ENCODE results near the gene ZFP91. TPM values are rescaled to one million over a fixed set of nuclear protein-coding genes. Genes with fewer than 3 reads are reported as not detected.

ZFP91 gene
- total and polyA plus RNA-seq, 9 of the 15 experiments (the other 6 are each of a cell fraction or from before 2014, with no cell fraction given), result 17.6 to 58.3 (median 34.0) TPM

DNA sequence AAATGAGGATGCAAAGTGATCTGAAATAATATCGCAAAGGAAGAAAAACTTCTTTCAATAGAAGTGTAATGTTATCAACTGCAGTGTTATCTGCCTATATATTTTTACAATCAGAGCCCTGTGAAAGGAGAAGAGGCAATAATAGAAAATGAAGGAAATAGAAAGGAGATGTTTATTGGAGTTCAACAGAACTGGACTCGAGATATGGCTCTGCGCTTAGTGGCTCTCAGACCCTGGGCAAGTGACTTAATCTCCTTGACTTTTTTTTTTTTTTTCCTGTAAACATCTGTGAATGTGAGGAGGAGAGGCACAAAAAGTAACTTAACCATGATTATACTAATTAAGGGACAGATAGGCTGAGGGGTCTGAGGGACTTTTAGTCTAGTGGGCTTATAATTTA, 62.5 kb downstream of the ZFP91 start:
- in situ Hi-C loops (cut with MboI), result loop anchor here (5.0 to 25.0 kb wide), 2 partner anchors 256 to 496 kb away; partner anchors contain the start of gene FAM111A

More for the DNA sequence above, 62.5 kb downstream of the ZFP91 start:
- ChIA-PET CTCF (ENCODE audit: low intra/inter-chr PET ratio) (interaction anchor here (0.6 kb wide), 1 partner anchor 9 kb away, joined by 3 read pairs; no protein-coding TSS in a partner anchor), POLR2A (no interaction called here)
- Histone ChIP-seq H3K9me1 (ENCODE audit: control insufficient read depth, insufficient read depth, low read length) (no peaks in the 10 kb centered on the region), H4K20me1 (replicated peaks; ENCODE audit: control insufficient read depth, insufficient read depth, low read length) (no peaks in the 10 kb centered on the region), H3K4me3 (no peak overlapping the region), H3K36me3 (ENCODE audit: control insufficient read depth, insufficient read depth, low read length) (no peaks in the 10 kb centered on the region), H3K27ac (ENCODE audit: extremely low read depth, low read depth, low read length) (no peak overlapping the region), H3K27me3 (ENCODE audit: control insufficient read depth in 2 of 2, insufficient read depth in 2 of 2, low read length in 2 of 2) (no peaks in the 10 kb centered on the region), H2AFZ (ENCODE audit: low read depth, low read length) (no peak overlapping the region), H3K9ac (ENCODE audit: insufficient read depth in 1 of 2, low read depth in 2 of 2, low read length in 2 of 2) (no peak overlapping the region), H3K79me2 (ENCODE audit: control insufficient read depth, insufficient read depth, low read length) (no peaks in the 10 kb centered on the region), H3K4me1 (replicated peaks in 1 of 2; ENCODE audit: control insufficient read depth in 2 of 2, insufficient read depth in 2 of 2, low read length in 2 of 2) (peaks cover 0 to 9% of the 10 kb centered on the region in 2 experiments; a peak in 3 of 5 replicates), H3K9me3 (replicated peaks; ENCODE audit: control insufficient read depth, insufficient read depth, low read depth, low read length) (peaks cover 3% of the 10 kb centered on the region; the same call in 1 of the 2 replicates), H3K4me2 (ENCODE audit: insufficient read depth, low read length) (no peak overlapping the region)
- DNase-seq (ENCODE audit: extremely low read depth in 1 of 4, low spot score in 3 of 4) (no peak), FAIRE-seq (no peak), ATAC-seq (no peak)
- no peak for TF ChIP-seq ZSCAN29 (IDR thresholded peaks at IDR 0.05)
- no peak for TF ChIP-seq GABPB2 (CRISPR knock-in tag; conservative IDR thresholded peaks at IDR 0.05)
- TF ChIP-seq, protein P1, sequence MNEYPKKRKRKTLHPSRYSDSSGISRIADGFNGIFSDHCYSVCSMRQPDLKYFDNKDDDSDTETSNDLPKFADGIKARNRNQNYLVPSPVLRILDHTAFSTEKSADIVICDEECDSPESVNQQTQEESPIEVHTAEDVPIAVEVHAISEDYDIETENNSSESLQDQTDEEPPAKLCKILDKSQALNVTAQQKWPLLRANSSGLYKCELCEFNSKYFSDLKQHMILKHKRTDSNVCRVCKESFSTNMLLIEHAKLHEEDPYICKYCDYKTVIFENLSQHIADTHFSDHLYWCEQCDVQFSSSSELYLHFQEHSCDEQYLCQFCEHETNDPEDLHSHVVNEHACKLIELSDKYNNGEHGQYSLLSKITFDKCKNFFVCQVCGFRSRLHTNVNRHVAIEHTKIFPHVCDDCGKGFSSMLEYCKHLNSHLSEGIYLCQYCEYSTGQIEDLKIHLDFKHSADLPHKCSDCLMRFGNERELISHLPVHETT (CRISPR knock-in tag; conservative IDR thresholded peaks at IDR 0.05 in 1 of 2, IDR thresholded peaks at IDR 0.05 in 1 of 2), result no peak
- no peak for TF ChIP-seq GATAD2A (IDR thresholded peaks at IDR 0.05)
- 44% methylated on average over 3 of the region's 3 CpGs for WGBS (ENCODE audit: insufficient coverage, low coverage, missing lambda C conversion rate)
- intact Hi-C loops (cut with micrococcal nuclease), result no loop called here
- no TSS peak for BruUV-seq (replicated peaks)

Data from K562 (cell line).